GM21825 (cell line): ENCODE results near the gene HOMER3.

ENCODE experiments used
- ATAC-seq: cut with Tn5 transposase; IDR thresholded peaks from one replicate; pipeline ENCODE4 v1.9.1; 2021; ENCODE audit warnings: mild to moderate bottlenecking, moderate library complexity; ENCODE audit not compliant: unreplicated experiment

HOMER3 gene

DNA sequence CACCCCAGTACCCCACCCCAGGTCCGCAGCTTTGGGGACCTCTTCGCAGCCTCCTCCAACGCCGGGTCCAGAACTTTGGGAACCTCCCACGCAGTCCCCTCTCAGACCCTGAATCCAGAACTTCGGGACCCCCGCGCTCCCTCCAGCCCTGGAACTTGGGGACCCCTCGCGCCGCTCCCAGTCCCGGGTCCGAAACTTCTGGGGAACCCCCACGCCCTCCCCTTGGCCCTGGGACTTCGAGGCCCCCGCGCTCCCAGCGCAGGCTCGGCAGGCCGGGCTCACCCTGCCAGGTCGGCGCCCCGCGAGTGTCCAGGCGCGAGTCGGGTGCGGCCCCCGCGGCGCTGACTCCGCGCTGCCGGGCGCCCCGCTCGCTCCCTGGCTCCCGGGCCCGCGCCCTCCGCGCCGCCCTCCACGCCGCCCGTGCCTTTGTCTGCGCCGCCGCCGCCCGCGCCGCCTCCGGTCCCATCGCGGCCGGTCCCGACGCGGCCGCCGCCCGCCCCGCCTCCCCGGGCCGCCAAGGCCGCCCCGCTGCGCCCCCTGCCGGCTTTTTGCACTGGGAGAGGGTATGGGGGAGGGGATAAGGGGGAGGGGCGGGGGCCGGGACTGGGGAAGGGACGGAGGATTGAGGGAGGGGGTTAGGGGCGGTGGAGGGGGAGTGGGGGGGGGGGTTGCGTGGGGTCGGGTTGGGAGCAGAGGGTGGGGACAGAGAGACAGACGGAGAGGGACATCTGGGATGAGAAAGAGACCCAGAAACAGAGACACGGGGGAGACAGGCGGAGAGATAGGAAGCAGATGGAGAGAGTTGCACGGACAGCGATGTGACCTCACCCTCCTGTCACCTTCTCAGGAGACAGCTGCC lies at the start of gene HOMER3:
Gene HOMER3, minus strand, starts transcription at position 449 of the 859 bp plus-strand sequence. CDS start 2,235 bp downstream, outside the sequence.
- ATAC-seq, result peak; percentile 53

DNA sequence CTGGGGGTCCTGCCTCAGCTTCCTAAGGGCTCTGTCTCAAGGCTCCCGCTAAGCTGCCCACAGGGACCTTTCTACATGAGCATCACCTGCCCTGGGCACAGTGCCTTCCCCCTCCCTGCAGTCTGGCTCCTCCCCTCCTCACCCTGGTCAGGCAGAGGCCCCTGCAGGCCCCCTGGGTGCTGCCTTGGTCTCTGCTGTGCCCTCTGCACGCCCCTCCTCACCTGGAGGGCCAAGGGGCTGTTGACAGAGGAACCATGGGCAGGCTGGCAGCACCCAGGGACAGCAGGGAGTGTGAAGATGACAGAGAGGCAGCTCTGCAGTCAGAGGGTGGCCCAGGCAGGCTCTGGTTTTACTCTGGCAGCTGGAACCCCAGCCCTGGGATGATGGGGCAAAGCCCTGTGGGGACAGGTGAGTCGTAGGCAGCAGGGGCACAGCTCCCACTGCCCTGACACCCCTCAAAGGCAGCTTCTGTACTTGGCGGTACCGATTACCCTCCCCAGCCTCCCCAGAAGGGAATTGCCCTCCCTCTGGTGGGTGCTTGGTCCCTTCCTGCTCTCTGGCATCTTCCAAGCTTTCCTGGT lies 49.2 kb upstream of the HOMER3 start:
- no peak for ATAC-seq

DNA sequence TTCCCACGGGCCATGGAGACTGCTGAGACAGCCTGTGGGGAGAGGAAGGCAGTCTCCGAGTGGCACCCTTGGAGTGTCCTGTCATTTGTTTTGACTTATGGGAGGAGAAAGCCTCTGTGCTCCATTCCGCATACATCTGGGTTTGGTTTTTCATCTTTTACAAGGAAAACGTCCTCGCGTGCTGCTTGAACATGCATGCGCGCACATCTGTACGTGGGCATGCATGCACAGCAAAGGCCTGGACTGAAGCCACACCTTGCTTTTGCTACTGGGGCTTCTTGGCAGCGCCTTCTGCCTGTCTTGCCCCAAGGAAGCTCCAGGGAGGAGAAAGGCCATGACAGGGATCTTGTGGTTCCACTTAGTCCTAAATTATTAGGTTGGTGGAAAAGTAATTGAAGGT lies 48.3 kb upstream of the HOMER3 start:
- no peak for ATAC-seq

DNA sequence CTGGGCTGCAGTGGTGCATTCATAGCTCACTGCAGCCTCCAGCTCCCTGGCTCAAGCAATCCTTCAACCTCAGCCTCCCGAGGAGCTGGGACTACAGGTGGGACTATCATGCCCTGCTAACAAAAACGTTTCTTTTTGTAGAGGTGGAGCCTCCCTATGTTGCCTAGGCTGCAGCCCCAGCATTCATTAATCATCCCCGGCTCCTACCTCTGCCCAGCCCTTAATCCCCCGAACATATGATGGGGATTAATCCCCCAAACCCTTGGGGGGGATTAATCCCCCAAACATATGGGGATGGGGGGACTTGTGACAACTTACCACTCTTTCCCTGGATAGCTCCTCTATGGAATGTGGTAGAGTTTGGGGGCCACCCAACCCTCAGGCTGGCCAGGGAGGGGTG lies 46.4 kb upstream of the HOMER3 start:
- no peak for ATAC-seq

DNA sequence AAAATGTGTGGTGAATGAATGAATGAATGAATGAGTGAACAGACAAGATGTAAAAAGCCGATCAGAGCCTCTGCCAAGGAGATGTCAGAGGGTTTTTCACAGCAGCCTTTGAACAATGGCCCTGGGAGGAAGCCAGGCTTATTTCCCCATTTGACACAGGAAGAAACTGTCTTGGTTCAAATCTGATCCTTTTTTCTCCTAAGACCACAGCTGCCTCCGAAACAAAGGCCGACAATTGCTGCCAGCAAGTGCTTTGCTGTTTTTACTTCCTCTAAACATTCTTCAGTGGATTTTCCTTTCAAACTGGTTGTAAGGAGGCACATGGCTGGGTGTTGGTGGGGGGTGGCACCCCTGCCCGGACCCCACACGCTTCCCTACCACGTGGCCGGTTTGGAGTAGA lies 44.2 kb upstream of the HOMER3 start:
- no peak for ATAC-seq

DNA sequence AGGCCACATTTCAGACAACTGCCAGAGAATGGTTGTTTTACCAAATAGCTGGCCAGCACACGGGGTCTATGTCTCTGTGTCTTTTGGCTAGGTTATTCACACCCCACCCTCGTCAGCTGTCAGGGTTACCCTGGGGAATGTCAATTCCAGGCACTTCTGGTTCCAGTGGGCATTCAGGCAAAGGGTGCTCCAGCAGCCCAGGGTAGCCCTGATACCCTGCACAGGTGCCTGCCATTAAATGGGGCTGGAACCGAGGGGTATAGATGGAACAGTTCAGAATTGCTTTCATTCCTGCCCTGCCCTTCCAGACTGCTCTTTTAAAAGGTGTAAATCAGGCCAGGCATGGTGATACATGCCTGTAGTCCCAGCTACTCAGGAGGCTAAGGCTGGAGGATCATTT lies 43.2 kb upstream of the HOMER3 start:
- no peak for ATAC-seq

DNA sequence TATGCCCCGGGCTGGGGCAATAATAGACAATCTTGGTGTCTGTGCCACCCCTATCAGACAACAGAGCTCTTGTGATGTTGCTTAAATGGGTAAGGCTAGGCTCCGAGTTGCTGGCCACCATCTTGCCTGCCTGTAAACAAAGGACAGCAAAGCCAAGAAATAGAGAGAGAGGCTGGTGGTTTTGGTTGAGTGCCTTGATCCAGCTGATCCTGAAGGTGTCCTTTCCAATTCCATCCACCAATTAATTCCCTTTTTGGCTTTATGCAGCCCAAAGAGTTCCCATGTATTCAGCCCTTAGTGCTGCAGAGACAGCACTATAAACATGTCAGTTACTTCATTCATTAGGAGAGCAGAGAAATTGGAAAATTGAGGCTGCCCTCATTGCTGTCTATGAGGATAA lies 41.7 kb upstream of the HOMER3 start:
- ATAC-seq, result no peak

DNA sequence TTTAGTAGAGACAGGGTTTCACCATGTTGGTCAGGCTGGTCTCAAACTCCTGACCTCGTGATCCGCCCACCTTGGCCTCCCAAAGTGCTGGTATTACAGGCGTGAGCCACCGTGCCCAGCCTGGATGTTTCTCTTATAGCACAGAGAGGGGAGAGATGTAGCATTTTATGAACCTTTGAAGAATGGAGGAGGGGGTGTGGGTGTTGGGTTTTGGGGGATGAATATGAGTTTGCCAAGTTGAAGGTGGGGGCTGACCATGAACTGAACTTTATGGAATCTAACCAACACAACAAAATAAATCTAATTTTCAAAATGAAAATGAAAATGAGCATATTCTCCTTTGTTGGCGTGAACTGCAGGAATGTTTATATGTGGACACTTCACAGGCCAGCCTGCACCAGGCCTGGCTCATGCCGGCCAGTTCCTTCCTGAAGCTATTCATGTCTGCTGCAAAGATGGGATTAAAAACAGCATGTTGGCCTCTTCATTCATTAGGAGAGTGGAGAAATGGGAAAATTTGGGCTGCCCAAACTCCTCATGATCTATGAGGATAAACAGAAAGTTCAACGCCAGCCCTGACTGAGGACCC lies 39.5 kb upstream of the HOMER3 start:
- no peak for ATAC-seq

DNA sequence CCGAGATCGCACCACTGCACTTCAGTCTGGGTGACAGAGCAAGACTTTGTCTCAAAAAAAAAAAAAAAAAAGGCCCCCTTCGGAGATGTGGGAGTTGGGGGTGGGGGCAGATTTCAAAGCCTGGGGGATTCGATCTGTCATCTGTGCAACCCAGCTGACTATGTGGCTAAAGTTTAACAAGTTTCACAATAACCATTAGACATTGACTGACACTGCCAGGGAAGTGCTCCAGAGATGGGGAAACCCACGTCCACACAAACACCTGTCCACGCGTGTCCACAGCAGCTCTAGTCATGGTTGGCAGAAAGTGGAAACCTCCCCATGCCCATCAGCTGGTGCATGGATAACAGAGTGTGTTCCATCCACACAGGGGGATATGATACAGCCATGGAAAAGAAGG lies 37.6 kb upstream of the HOMER3 start:
- ATAC-seq, result no peak

DNA sequence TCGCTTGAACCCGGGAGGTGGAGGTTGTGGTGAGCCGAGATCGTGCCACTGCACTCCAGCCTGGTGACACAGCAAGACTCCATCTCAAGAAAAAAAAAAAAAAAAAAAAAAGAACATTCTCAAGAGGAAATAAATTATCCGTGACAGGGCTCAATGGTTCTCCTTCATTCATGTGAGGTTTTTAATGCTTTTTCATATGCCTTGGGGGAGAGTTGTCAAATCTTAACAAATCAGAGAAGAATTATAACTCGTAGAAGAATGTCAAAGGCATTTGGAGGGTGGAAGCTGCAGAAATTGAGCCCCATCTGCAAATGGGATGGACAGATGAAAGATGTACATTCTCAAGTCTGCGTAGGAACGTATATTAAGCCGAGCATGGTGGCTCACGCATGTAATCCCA lies 34.9 kb upstream of the HOMER3 start:
- no peak for ATAC-seq

DNA sequence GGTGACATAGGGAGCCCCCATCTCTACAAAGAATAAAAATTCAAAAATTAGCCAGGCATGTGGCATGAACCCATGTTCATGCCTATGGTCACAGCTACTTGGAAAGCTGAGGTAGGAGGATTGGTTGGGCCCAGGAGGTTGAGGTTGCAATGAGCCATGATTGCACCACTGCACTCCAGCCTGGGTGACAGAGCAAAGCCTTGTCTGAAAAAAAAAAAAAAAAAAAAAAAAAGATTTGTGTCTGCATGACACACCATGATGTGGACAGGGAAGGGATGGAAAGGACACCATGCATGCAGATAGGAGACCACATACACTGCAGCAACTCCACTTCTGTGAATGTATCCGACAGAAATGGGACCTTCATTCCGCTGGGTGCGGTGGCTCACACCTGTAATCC lies 34.0 kb upstream of the HOMER3 start:
- ATAC-seq, result no peak

DNA sequence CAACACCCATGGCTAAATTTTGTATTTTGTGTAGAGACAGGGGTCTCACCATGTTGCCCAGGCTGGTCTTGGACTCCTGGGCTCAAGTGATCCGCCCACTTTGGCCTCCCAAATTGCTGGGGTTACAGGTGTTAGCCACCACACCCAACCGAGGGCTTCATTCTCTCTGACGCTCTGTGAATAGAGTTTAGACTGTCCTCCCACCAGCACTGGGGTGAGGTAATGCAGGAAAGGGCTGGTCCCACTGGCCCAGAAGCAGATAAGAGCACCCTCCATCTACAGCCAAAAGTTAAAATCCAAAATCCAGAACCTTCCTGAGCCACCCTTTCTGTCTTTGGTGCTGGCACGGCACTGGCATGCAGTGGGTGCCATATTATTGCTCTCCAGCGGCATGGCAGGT lies 31.8 kb upstream of the HOMER3 start:
- ATAC-seq, result no peak

DNA sequence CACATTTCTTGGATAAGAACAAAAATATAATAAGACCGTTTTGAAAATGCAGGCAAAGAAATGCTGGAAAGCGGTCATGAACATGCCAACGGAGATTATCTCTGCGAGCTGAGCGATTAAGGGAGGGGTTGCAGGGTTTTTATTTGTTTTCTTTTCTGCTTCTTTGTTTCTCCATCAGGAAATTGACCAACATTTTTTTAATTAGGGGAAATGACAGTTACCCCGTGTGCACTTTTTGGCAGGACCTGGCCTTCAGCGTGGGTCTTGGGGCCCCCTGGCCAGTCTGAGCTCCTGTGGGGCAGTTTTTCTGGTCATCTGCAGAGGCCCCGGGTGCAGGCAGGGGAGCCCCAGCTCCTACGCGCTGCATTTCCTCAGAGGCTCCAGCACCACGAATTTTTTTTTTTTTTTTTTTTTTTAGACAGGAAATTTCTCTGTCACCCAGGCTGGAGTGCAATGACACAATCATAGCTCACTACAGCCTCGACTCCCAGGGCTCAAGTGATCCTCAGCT lies 31.3 kb upstream of the HOMER3 start:
- ATAC-seq, result no peak

DNA sequence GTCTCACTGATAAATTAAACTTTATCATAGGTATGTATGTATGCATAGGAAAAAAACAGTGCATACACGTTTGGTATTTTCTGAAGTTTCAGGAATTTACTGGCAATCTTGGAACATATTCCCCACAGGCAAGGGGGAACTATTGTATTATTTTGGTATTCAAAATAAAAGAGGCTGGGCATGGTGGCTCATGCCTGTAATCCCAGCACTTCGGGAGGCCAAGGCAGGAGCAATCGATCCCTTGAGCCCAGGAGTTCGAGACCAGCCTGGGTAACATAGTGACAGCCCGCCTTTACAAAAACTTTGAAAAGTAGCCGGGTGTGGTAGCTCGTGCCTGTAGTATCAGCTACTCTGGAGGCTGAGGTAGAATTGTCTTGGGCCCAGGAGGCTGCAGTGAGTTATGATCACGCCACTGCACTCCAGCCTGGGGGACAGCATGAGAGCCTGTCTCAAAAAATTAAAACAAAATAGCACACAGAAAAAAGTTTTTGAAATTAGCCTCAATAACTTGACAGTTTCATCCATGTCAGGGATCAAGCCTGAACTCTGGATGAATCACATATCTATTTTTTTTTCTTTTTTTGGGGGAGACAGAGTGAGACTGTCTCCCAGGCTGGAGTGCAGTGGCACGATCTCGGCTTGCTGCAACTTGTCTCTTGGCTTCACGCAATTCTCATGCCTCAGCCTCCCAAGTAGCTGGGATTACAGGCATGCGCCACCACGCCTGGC lies 29.1 kb upstream of the HOMER3 start:
- ATAC-seq, result no peak

DNA sequence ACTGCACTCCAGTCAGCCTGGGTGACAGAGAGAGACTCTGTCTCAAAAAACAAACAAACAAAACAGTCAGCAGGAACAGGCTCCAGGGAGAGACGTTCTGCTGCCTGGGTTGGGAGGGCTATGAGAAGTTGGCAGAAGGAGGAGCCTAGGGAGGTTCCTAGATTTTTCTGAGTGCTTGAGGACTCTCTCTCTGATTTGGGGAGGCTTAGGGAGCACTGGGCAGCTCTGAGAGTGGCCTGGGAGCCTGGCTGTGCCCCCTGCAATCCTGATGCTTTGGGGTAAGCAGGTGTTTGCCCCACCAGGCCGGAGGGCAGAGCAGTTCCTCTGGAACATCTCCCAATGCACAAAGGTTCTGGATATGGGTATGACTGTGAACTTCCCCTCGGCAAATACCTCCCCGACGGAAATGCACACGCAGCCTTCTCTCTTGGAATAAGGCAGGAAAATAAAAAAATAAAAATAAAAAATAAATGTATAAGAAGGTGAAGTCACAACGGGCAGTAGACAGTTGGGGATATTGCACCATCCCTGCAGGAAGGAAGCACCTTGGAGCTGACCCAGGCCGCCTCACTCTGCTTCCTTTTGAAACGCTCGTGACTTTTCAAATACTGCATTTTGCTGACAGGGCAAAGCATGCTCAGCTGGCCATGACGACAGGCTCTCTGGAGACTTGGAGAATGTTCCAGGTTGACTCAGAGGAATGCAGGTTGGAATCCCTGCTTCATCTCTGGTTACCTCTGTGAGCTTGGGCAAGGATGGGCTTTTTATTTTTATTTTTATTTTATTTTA lies 26.5 kb upstream of the HOMER3 start:
- no peak for ATAC-seq

DNA sequence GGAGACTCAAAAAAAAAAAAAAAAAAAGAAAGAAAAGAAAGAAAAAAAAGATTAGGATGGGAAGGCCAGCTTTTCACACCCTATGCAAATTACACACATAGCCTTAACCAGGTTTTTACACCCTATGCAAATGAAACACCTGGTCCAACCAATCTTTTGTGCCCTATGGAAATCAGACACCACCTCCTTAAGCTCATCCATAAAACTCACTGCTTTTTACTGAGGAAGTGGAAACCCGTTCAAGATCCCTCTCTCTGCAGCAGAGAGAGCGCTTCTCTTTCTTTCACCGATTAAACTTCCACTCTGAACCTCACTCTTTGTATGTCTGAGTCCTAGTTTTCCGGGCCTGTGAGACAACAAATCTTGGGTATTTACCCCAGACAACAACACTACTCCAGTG lies 25.3 kb upstream of the HOMER3 start:
- no peak for ATAC-seq

DNA sequence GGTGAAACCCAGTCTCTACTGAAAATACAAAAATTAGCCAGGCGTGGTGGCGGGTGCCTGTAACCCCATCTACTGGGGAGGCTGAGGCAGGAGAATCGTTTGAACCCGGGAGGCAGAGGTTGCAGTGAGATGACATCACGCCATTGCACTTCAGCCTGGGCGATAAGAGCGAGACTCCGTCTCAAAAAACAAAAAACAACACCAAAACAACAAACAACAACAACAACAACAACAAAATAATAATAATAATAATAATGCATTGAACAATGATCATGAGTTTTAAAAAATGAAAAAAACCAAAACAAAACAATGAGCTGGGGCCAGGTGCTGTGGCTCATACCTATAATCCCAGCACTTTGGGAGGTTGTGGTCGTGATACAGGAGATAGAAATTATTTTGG lies 23.1 kb upstream of the HOMER3 start:
- no peak for ATAC-seq

DNA sequence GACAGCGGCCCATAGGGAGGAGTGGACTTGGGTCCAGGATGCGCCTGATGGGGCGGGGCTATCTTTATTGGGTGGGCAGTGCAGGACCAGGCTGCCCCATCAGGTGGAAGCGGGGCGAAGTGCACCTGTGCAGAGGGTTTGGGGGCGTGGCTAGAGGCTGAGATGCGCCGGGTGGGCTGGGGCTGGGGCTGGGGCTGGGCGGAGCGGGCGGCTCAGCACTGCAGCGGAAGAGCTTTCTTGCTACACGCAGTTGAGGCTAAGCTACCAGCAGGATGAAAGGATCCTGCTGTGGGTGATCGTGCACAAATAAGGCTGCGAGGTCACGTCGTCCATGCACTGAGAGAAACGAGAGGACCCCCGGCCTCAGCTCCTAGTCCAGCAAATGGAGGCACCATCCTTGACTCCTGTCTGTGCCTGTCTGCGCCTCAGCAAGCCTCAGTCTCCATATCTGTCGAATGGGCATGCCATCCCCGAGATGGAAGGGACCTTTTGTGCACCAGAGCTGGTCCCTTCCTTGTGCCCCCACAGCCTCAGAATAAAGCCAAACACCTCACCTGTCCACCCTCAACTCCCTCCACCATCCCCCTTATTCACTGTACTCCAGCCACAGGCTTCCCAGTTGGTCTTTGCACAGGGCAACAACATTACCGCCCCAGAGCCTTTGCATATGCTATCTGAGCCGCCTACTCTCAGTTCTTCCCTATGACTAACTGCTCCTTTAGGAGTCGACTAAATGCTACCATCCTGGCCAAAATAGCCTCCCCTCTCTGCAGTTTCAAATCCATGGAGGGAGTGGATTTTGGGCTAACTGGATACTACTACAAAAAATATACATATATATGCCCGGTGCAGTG lies 21.0 kb upstream of the HOMER3 start:
- no peak for ATAC-seq

DNA sequence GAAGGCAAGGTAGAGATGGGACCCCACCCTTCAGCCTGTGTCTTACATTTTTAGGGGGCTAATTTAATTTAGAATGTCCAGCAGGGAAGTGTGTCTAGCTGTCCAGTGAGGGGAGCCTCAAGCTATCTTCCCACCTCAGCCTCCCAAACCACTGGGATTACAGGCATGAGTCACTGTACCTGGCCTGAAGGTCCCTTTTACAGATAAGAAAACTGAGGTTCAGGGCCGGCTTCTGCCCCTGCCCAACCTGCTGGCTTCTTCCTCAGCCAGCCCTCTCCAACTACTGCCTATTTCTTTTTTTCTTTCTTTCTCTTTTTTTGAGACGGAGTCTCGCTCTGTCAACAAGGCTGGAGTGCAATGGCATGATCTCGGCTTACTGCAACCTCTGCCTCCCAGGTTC lies 19.4 kb upstream of the HOMER3 start:
- ATAC-seq, result no peak

DNA sequence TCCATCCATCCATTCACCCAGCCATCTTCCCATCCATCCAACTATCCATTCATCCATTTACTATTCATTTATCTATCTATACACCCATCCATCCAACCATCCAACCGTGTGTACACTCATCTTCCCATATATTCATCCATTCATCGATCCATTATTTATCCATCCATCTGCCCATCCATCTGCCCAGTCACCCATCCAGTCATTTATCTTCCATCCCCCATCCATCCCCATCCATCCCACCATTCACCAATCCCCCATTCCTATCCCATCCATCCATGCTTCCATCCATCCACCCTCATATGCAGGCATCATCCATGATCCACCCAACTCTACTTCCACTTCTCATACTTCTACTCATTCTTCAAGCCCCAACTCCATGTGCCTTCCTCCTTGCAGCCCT lies 14.0 kb upstream of the HOMER3 start:
- no peak for ATAC-seq
